H1 (cell line): Measurements from ENCODE around the gene GTF2IRD1. TPM values are rescaled to one million over a fixed set of nuclear protein-coding genes. Genes with fewer than 3 reads are reported as not detected.

ENCODE experiments used
- RNF2 ChIP-seq: fragments of 200-900, 300-1000 bp; sonication (generic); IDR thresholded peaks from 2 replicates; pipeline ENCODE4 v1.7.1; 2016; ENCODE audit warnings: borderline replicate concordance, low read depth, mild to moderate bottlenecking, antibody characterized with exemption, low read length; ENCODE audit not compliant: poor library complexity, severe bottlenecking; ENCODE audit errors: missing control alignments
- polyA plus RNA-seq, 7 experiments: library from polyadenylated mRNA; depleted of rRNA in 3 of 7; stranded (reverse) in 5 of 7; unstranded in 2 of 7; fragments of >200 nt in 5 of 7; fragments of 200-250 nt in 2 of 7; gene quantifications; 1 replicate in 5 of 7; 2 replicates in 1 of 7; 4 replicates in 1 of 7; pipeline versions ENCODE4 v1.2.1 to v1.2.3, GENCODE V29; 2011 to 2013; ENCODE audit warnings: missing spikeins in 2 of 7, mixed read lengths in 2 of 7
- total RNA-seq: library from RNA; stranded (reverse); fragmentation: NEBNext Ultra II Directional; extraction: Animal tissue kit (Norgen Biotek cat#: 25700); gene quantifications from 2 replicates; pipeline ENCODE4 v1.2.1, GENCODE V29; 2021

GTF2IRD1 gene
- total and polyA plus RNA-seq, 2 of the 8 experiments (the other 6 are each of a cell fraction or from before 2014, with no cell fraction given), result 27.4 to 45.4 TPM

GRCh38 chr7:74475243-74475986 is 21.7 kb downstream of the GTF2IRD1 start (continued):
- TF ChIP-seq RNF2, result no peak
